ENCODE measurements around the gene ATP12A.

ATP12A gene

GRCh38 chr13:24680258-24680920 is at the start of gene ATP12A:
Gene ATP12A, plus strand, starts transcription at chr13:24680408. Its CDS starts 336 bp downstream, at chr13:24680744.
- DNase-seq, result no peak

- no peak for DNase-seq
Measured at GRCh38 chr13:24630851-24631620, 49.2 kb upstream of the ATP12A start.

- DNase-seq, result no peak
Measured at GRCh38 chr13:24631922-24632321, 48.3 kb upstream of the ATP12A start.

GRCh38 chr13:24632382-24633121 is 47.7 kb upstream of the ATP12A start:
- no peak for DNase-seq

GRCh38 chr13:24636776-24637175 is 43.4 kb upstream of the ATP12A start:
- no peak for DNase-seq

GRCh38 chr13:24638096-24638495 is 42.1 kb upstream of the ATP12A start:
- no peak for DNase-seq

GRCh38 chr13:24640752-24641151 is 39.5 kb upstream of the ATP12A start:
- DNase-seq, result no peak

GRCh38 chr13:24642219-24642618 is 38.0 kb upstream of the ATP12A start:
- DNase-seq, result no peak

- no peak for DNase-seq
Measured at GRCh38 chr13:24644036-24644435, 36.2 kb upstream of the ATP12A start.

- no peak for DNase-seq
Measured at GRCh38 chr13:24648271-24648670, 31.9 kb upstream of the ATP12A start.

- no peak for DNase-seq
Measured at GRCh38 chr13:24648983-24649687, 31.1 kb upstream of the ATP12A start.

- DNase-seq, result no peak
Measured at GRCh38 chr13:24649688-24650043, 30.5 kb upstream of the ATP12A start.

GRCh38 chr13:24650161-24650560 is 30.0 kb upstream of the ATP12A start:
- DNase-seq, result no peak

GRCh38 chr13:24651718-24652345 is 28.4 kb upstream of the ATP12A start:
- DNase-seq, result no peak

- DNase-seq, result no peak
Measured at GRCh38 chr13:24652359-24652758, 27.8 kb upstream of the ATP12A start.

- no peak for DNase-seq
Measured at GRCh38 chr13:24654741-24655140, 25.5 kb upstream of the ATP12A start.

GRCh38 chr13:24659239-24659638 is 21.0 kb upstream of the ATP12A start:
- DNase-seq, result no peak

- DNase-seq, result no peak
Measured at GRCh38 chr13:24660023-24660741, 20.0 kb upstream of the ATP12A start.

- no peak for DNase-seq
Measured at GRCh38 chr13:24661713-24662112, 18.5 kb upstream of the ATP12A start.

GRCh38 chr13:24662195-24663088 is 17.8 kb upstream of the ATP12A start:
- DNase-seq, result no peak

GRCh38 chr13:24663089-24663395 is 17.2 kb upstream of the ATP12A start:
- DNase-seq, result no peak
